NOMO-1 treated with dmso at 0.1 percent for 144 hours (cell line): Measurements from ENCODE around the gene CSDE1.

Experiments used
- DNase-seq: peaks from one replicate; lab custom pipeline; 2025; ENCODE audit not compliant: unreplicated experiment; lab: John Stamatoyannopoulos, UW

CSDE1 gene

GRCh38 chr1:114668373-114668772, 89.4 kb downstream of the CSDE1 start:
- no peak for DNase-seq

GRCh38 chr1:114666954-114667353, 90.8 kb downstream of the CSDE1 start:
- no peak for DNase-seq
